HG02870 (cell line): Measurements from ENCODE around the gene MCL1.
"Not testable (repeated sequence)": the region's sequence is repeated elsewhere in the genome, so short reads cannot be mapped to it uniquely, and the experiment has no call there.

Experiments used
- ATAC-seq: cut with Tn5 transposase; IDR thresholded peaks from one replicate; pipeline ENCODE4 v1.9.1; 2021; ENCODE audit warnings: mild to moderate bottlenecking, moderate library complexity; ENCODE audit not compliant: unreplicated experiment

MCL1 gene

DNA sequence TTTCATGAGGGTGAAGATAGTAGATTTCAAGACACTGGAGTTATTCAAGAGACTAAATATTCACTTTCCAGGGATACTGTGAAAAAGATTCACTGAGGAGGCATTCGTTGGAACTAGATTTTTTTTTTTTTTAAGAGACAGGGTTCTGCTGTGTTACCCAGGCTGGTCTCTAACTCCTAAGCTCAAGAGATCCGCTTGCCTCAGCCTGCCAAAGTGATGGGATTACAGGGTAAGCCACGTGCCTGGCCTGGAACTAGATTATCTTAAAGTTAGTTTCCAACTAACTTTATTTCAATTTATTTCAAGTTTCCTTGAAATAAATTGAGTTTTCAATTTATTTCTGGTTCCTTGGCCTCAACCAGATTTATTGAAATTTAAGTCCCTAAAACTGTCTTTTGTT lies 24.3 kb upstream of the MCL1 start:
- ATAC-seq, result no peak

DNA sequence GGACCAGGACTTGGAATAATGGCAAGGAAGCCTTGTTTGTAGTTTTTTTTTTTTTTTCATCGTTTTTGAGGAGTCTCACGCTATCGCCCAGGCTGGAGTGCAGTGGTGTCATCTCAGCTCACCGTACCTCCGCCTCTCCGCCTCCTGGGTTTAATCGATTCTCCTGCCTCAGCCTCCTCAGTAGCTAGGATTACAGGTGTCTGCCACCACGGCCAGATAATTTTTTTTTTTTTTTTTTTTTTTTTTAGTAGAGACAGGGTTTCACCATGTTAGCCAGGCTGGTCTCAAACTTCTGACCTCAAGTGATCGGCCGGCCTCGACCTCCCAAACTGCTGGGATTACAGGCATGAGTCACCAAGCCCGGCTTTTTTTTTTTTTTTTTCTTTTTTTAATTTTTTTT lies 23.0 kb upstream of the MCL1 start:
- ATAC-seq, result not testable (repeated sequence)

DNA sequence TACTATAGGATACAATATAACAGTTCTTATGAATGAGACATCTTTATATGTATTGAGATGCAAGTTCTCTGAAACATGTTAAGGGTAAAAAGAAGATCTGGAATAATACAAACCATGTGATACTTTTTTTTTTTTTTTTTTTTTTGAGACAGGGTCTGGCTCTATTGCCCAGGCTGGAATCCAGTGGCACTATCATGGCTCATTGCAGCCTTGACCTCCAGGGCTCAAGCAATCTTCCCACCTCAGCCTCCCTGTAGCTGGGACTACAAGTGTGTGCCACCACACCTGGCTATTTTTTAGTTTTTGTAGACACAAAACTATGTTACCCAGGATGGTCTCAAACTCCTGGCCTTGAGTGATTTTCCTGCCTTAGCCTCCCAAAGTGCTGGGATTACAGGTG lies 22.1 kb upstream of the MCL1 start:
- ATAC-seq, result no peak

DNA sequence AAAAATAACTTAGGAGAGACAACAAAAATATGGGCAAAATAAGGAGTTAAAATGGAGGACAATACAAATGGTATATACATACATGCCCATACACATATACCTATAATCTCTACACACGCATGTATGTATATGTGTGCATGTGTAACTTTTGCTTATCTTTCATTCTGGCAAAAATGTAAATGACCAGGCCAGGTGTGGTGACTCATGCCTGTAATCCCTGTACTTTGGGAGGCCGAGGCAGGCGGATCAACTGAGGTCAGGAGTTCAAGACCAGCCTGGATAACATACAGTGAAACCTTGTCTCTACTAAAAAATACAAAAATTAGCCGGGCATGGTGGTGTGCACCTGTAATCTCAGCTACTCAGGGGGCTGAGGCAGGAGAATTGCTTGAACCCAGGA lies 18.9 kb upstream of the MCL1 start:
- not testable (repeated sequence) for ATAC-seq

DNA sequence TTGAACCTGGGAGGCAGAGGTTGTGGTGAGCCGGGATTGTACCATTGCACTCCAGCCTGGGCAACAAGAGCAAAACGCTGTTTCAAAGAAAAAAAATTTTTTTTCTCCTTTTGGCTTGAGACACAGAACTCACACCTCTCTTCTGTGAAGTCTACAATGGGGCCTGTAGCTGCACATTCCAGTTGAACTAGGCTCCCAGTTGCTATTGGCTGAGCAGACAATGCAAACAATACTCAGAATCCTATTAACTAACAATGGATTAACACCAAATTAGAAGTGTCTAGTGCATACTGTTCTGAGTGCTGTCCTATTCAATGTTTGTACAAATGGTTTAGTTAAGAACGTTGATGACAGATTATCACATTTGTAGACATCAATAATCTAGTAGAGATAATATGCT lies 17.6 kb upstream of the MCL1 start:
- no peak for ATAC-seq

DNA sequence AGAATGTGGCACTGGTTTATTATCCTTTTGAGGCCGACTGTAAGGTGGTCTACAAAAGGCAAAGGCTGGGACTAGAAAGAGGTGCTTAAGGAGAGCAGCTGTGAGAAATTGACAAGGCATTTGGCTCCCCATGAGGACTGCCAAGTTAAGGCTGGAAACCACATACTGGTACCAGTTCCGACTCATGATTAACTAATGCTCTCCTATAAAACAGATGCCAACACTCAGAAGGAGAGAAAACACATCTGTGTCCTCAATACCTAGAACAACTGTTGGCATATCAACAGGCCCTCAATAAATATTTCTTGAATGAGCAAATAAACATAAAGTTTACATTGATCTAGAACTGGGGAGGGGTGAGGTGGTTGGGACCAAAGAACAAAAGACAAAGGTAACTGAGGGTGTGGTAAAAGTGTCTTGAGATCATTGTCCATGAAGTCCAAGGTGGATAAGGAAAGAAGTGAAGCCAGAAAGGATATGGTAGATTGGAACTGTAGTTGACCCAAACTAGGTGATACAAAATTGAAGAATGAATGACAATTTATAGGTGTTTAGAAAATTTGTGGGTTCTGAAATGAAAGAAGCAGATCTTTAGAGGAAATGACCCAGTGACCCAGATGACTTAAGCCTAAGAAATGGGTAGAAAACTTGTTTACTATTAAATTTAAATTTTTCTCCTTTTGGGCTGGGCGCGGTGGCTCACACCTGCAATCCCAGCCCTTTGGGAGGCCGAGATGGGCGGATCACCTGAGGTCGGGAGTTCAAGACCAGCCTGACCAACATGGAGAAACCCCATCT lies 16.9 kb upstream of the MCL1 start:
- ATAC-seq, result no peak

DNA sequence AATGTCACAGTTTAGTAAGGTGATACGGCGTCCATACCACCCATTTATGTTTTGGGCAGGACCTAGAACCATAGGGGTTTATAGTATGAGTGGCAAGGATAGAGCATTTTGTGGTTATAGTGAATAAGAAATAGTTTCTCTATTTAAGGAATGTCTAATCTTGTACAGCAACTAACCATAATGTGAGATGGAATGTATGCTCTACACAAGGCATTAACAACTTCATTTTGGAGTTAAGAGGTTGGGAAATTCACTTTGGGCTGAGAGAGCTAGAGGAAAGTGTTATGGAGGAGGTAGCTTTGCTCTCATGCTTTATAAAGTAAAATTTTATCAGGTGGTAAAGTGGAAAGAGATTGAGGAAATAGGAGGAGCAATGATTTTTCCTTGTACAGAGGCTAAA lies 3.0 kb upstream of the MCL1 start:
- no peak for ATAC-seq

DNA sequence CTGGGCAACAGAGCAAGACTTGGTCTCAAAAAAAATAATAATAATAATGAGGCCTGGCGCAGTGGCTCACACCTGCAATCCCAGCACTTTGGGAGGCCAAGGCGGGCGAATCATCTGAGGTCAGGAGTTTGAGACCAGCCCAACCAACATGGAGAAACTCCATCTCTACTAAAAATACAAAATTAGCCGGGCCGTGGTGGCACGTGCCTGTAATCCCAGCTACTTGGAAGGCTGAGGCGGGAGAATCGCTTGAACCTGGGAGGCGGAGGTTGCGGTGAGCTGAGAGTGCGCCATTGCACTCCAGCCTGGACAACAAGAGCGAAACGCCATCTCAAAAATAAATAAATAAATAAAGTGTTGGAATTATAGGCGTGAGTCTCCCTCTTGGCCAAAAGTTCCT lies 2.6 kb upstream of the MCL1 start:
- ATAC-seq, result not testable (repeated sequence)

DNA sequence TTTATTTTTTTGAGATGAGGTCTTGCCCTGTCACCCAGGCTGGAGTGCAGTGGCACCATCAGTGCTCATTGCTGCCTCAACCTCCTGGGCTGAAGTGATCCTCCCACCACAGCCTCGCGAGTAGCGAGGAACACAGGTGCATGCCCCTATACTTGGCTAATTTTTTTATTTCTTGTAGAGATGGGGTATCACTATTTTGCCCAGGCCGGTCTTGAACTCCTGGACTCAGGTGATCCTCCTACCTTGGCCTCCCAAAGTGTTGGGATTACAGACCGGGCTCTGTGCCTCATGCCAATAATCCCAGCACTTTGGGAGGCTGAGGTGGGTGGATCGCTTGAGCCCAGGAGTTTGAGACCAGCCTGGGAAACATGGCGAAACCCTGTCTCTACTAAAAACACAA lies 2.0 kb upstream of the MCL1 start:
- ATAC-seq, result not testable (repeated sequence)

DNA sequence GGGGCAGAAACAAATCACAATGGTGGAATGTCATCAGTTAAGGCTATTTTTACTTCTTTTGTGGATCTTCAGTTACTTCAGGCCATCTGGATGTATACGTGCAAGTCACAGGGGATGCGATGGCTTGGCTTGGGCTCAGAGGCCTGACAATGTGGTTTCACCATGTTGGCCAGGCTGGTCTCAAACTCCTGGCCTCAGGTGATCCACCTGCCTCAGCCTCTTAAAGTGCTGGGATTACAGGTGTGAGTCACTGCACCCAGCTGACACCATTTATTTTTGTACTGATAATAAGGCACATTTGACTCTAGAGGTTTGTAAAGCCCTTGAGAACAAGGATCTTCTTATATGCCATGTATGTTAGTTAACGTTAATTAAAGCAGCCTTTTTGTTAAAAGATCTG lies 1.6 kb upstream of the MCL1 start:
- ATAC-seq, result not testable (repeated sequence)

DNA sequence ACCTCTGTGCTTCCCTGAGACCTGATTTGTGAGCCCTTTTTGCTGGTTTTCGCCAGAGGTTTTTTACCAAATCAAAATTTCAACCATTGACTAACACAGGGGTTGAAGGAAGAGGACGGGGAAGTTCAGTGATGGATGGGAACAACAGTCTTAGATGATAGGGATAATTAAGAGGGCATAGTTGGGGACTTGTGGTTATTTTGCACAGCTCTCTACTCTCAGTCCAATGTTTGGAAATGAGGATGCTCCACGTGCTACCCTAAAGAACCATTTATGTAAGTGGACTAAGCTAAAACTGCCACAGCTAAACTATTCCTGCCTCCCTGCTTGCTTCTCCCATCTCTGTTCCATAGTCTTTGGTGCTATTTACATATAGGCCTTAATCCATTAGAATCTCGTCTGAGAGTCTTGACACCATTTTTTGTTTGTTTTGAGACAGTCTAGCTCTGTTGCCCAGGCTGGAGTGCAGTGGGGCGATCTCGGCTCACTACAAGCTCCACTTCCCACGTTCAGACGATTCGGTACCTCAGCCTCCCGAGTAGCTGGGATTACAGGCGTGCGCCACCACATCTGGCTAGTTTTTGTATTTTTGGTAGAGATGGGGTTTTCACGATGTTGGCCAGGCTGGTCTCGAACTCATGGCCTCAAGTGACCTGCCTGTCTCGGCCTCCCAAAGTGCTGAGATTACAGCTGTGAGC lies 684 bp upstream of the MCL1 start:
- no peak for ATAC-seq

DNA sequence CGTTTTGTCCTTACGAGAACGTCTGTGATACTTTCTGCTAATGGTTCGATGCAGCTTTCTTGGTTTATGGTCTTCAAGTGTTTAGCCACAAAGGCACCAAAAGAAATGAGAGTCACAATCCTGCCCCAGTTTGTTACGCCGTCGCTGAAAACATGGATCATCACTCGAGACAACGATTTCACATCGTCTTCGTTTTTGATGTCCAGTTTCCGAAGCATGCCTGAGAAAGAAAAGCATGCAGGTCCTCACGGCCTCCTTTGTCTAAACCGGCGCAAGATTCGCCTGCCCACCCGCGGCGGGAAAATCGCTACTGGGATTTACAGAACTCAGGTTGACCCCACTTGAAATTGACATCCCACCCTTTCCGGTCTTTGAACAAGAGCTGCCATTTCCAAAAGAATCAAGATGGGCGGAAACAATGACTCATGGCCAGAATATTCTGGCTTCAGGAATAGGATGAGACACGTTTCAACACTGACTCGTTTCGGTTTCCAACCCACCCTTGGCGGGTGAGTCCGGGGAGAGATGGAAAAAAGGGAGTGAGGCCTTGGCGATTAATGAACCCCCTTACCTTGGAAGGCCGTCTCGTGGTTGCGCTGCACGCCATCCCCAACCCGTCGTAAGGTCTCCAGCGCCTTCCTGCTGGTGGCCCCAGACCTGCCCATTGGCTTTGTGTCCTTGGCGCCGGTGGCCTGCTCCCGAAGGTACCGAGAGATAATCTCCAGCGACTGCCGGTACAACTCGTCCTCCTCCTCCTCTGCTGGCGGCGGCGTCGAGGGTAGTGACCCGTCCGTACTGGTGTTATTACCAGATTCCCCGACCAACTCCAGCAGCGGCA lies 919 bp downstream of the MCL1 start:
- no peak for ATAC-seq

DNA sequence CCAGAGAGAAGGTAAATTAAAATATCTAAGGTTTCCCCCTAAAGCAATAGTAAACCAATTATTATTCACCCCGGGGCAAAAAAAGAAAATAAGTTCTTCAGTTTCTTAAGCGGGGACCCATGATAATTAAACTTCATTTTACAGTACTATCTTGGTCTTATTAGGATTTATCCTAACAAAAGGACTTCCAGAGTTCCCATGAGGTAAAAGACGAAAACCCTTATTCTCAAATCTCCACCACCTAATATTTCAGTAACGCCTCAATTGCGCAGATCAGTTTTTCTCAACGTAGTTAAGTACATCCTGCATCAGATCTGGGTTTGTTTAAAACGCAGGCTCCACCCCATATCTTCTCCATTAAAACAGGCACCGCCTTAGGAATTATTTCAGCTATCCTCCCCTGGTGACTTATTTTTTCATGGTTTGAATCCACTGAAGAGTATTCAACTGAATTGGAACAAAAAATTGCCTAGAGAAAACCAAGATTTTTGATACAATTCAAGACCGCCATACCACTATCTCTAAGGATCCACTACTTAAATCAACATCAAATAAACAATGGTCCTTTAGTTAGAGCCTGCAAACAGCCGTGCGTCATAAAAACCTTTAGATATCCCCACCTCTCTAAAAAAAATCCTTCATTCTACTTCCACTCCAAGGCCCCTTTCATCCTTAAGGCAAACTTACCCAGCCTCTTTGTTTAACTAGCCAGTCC lies 1.7 kb downstream of the MCL1 start:
- no peak for ATAC-seq

DNA sequence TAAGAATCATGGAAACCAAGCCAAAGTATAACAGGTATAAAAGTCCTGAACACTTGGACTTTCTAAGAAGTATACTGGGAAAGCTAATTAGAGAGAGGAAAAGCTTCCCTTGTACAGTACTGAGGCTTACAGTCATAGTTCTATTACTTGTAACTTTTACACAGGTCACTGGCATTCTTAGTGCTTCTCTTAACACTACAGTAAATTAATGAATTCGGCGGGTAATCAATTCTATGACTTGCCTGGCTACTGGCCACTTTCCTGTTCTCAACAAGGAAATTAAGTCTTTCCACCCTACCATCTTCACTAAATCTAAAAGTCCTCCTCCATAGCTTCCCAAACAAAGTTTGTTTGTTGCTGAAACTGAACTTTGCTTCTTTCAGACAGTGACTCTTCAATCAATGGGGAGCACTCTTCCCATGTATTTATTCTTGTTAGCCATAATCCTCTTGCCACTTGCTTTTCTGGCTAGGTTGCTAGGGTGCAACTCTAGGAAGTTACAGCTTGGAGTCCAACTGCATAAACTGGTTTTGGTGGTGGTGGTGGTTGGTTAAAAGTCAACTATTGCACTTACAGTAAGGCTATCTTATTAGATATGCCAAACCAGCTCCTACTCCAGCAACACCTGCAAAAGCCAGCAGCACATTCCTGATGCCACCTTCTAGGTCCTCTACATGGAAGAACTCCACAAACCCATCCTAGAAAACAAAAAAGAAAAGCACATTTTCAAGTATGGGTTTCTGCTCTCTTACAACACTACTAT lies 2.4 kb downstream of the MCL1 start:
- no peak for ATAC-seq

DNA sequence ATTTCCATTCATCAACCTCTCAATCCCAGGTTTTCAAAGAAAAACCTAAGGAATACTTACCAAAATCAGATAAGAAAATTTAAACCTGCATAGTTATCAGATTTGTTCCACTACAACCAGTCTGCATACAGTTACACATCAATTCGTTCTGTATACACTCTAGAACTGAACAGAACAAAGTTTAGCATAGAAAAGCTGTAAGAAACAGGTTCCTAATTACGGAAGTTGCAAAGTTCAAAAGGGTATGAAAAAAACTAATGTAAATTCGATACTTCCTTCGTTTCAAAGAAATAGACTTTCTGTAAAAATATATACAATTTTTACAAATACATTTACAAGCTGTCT lies 3.1 kb downstream of the MCL1 start:
- no peak for ATAC-seq

DNA sequence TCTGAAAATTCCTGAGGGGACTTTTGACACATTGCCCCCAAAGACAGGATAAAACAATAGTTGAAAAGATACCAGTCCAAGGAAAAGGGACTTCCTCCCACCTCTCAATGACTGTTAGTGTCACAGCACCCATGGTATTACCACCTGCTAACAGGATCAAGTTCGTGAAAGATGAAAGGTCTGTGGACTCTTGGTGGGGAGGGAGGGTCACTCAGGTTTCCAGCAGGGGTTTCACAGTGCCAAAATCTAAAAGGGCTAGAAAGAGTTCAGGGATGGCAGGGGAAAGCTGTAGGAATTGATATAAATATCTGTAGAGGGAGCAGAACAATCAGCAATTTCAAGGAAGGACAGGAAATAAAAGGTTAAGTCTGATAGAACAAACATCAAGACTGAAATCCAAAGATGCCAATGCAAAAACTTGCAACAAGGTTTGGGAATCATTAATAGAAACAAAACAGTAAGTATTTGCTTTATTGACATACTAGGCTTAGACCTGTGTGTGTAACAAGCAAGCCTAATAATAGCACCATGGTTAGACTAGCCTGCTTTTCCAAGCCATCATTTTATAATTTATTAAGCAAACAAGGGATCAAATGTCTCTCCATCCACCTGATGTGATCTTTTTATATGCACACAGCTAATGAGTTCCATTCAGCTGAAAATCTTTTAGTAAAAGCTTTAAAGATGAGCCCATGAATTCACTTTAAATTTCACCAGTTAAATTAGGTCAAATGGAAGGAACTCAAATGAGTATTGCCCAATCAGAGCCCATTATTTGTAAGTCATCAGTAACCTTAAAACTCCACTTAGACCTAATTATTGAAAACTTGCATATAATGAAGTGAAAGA lies 3.7 kb downstream of the MCL1 start:
- no peak for ATAC-seq

DNA sequence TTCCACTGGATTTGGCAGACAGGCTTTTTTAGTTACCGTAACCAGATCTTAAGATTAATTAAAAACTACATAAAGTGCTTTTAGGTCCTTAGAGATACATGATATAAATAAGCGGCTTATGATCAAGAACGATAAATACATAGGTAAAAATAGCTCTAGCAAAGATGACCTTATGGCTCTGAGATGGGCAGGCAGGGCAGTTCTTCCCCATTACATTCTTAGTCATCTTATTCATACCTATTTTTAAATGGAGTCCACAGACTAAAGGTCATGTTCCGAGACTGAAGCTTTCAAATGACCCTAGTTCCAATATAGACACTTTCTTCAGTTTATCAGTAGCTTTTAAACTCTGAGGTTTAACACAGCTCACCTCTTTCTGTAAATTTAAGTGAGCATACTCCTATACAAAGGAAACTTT lies 4.3 kb downstream of the MCL1 start:
- no peak for ATAC-seq

DNA sequence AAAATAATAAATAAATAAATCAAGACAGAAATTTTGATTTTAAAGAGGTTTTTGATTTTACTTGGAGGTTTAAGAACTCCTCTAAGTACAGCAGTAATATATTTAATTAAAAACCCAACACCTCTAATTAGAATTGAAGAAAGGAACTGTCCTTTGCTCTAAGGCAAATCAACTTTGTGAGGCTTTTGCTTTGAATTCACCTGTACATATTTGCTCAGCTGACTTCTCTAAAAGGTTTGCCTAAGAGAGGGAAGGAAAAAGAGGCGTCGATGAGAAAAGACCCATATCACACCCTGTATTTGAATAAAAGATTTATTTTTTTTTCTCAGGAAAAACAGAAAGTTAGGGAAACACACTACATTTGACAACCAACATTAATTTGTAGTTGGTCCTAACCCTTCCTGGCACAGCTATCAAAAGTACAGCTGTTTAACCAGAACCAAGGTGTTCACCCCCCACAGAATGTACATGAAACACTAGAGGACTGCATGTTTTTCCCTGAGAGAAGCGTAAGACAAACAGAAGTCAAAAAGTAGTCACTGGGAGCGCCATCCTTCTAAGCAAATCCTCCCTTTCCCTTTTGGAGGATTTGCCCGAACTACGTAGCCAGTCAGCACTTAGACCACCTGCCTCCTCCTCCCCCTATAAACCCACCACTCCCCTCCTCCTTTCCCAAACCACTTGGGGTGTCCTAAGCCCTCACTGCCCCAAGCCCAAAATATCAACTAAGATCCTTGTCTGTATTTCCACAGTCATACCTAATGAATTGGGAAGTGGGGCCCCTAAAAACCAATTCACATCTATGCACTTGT lies 4.9 kb downstream of the MCL1 start:
- no peak for ATAC-seq

DNA sequence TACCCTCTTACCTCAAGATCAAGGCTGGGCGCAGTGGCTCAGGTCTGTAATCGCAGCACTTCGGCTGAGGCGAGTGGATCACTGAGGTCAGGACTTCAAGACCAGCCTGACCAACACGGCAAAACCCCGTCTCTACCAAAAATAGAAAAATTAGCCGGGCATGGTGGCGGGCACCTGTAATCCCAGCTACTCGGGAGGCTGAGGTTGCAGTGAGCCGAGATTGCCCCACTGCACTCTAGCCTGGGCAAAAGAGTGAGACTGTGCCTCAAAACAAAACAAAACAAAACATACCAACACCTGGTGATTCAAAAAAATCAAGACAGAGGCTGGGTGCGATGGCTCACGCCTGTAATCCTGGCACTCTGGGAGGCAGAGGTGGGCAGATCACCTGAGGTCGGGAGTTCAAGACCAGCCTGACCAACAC lies 5.8 kb downstream of the MCL1 start:
- ATAC-seq, result not testable (repeated sequence)
